ENCODE measurements around the gene CHRNA4.

- no peak for TF ChIP-seq POLR2A (IDR thresholded peaks at IDR 0.05)
- TF ChIP-seq CTCF (IDR thresholded peaks at IDR 0.05): no peak
Measured at GRCh38 chr20:63355781-63356295, 5.3 kb downstream of the CHRNA4 start.
